ENCODE measurements around the gene UGT1A7.

The UGT1A7 gene

GRCh38 chr2:233801357-233802131 is 119.8 kb downstream of the UGT1A7 start:
- DNase-seq, result no peak

GRCh38 chr2:233802132-233802815 is 120.6 kb downstream of the UGT1A7 start:
- DNase-seq, result no peak

GRCh38 chr2:233803292-233803911 is 121.7 kb downstream of the UGT1A7 start:
- DNase-seq, result no peak

- no peak for DNase-seq
Measured at GRCh38 chr2:233803994-233804393, 122.3 kb downstream of the UGT1A7 start.

GRCh38 chr2:233807215-233807865 is 125.6 kb downstream of the UGT1A7 start:
- DNase-seq, result no peak

- no peak for DNase-seq
Measured at GRCh38 chr2:233807966-233808935, 126.5 kb downstream of the UGT1A7 start.

- no peak for DNase-seq
Measured at GRCh38 chr2:233810385-233810784, 128.7 kb downstream of the UGT1A7 start.

GRCh38 chr2:233811087-233811486 is 129.4 kb downstream of the UGT1A7 start:
- no peak for DNase-seq

- no peak for DNase-seq
Measured at GRCh38 chr2:233811732-233812131, 130.0 kb downstream of the UGT1A7 start.

- no peak for DNase-seq
Measured at GRCh38 chr2:233813236-233814055, 131.7 kb downstream of the UGT1A7 start.

- no peak for DNase-seq
Measured at GRCh38 chr2:233814056-233814835, 132.5 kb downstream of the UGT1A7 start.

GRCh38 chr2:233815861-233816260 is 134.2 kb downstream of the UGT1A7 start:
- DNase-seq, result no peak

- DNase-seq, result no peak
Measured at GRCh38 chr2:233816334-233816733, 134.6 kb downstream of the UGT1A7 start.

- DNase-seq, result no peak
Measured at GRCh38 chr2:233816771-233817170, 135.1 kb downstream of the UGT1A7 start.

GRCh38 chr2:233817361-233817911 is 135.7 kb downstream of the UGT1A7 start:
- DNase-seq, result no peak

- DNase-seq, result no peak
Measured at GRCh38 chr2:233817995-233818638, 136.4 kb downstream of the UGT1A7 start.

GRCh38 chr2:233818639-233819621 is 137.2 kb downstream of the UGT1A7 start:
- no peak for DNase-seq

Measured in COR-L47 (cell line).